ENCODE results near the gene NR2C2. TPM values are rescaled to one million over a fixed set of nuclear protein-coding genes. Genes with fewer than 3 reads are reported as not detected.
A peak's percentile ranks its signal among the peaks of the same experiment; 100 is the strongest.

Gene NR2C2
- total RNA-seq, 2 experiments from 2014 or later = 35.9 to 62.1 TPM

GRCh38 chr3:15055019-15055557 is 107.7 kb downstream of the NR2C2 start:
- H3K79me2 ChIP-seq (ENCODE audit: insufficient read depth, low read depth, low read length) = peaks cover 83% of the 10 kb centered on the region
- peak overlapping the region; percentile 42 for H3K4me3 ChIP-seq (ENCODE audit: low read depth, low read length, poor library complexity, severe bottlenecking)
- ChIA-PET POLR2A (no interaction called here), CTCF (ENCODE audit: unreplicated experiment) (interaction anchor here (0.6 kb wide), 1 partner anchor 8 kb away, joined by 3 read pairs; no protein-coding TSS in a partner anchor)
- H3K36me3 ChIP-seq (ENCODE audit: insufficient read depth, low read length) = peaks cover 89% of the 10 kb centered on the region
- no TSS peak for BruUV-seq (replicated peaks)
- no peak for TF ChIP-seq EZH2phosphoT487 (IDR thresholded peaks at IDR 0.05; ENCODE audit: borderline replicate concordance, low read depth, low read length)
- no peak for TF ChIP-seq CTCF (conservative IDR thresholded peaks at IDR 0.05; ENCODE audit: low read length)
- peak overlapping the region; percentile 66 for H3K4me2 ChIP-seq (ENCODE audit: low read length)
- H4K20me1 ChIP-seq (ENCODE audit: insufficient read depth, low read length) = peaks cover 12% of the 10 kb centered on the region; the same call in 1 of the 2 replicates
- peaks cover 70% of the 10 kb centered on the region for H3K4me1 ChIP-seq (ENCODE audit: insufficient read depth, low read length, poor library complexity, severe bottlenecking)
- peak; percentile 29 for DNase-seq (ENCODE audit: low spot score)
- H3K27ac ChIP-seq (ENCODE audit: low read depth, low read length, poor library complexity, severe bottlenecking) = peak overlapping the region; percentile 64
- no peaks in the 10 kb centered on the region for H3K9me2 ChIP-seq (ENCODE audit: insufficient read depth, low read length)
- no peak overlapping the region for H2AFZ ChIP-seq (ENCODE audit: low read length)
- intact Hi-C loops (cut with micrococcal nuclease; ENCODE audit: unreplicated experiment) = loop anchor here (10.0 kb wide), 1 partner anchor 370 kb away; no protein-coding TSS in a partner anchor
- no peaks in the 10 kb centered on the region for H3K9me3 ChIP-seq (ENCODE audit: low read length)

DNA sequence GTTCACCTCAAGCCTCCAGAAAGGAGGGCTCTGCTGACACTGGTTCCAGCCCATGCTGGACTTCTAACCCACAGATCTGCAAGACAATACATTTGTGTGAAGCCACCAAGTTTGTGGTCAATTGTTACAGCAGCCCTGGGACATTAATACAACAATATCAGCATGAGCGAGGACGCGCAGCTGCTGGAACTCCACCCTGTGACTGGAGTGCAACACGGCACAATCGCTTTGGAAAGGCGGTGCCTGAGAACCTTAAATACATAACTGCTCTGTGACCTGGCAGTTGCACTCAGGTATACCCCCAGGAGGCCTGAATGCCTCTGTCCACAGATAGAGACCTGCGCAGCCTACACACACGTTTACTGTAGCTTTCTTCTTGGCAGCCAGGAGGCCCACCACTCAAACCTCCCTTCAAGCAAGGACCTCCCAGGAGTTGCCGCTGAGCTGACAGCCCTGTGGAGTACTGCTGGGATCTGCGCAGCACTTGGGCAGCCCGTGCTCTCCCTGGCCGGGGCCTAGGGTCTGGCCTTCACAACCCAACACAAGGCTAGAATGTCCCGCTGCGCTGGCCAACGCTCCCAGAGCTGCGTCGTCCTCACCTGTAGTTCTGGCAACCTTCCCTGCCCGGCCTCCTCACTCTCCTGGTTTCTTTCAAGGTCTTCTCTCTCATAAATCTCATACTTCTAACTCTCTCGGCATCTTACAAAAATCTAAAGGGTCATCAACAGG is 109.5 kb downstream of the NR2C2 start:
- no peaks in the 10 kb centered on the region for H3K9me2 ChIP-seq (ENCODE audit: insufficient read depth, low read length)
- H3K79me2 ChIP-seq (ENCODE audit: insufficient read depth, low read depth, low read length) = peaks cover 82% of the 10 kb centered on the region
- TF ChIP-seq EZH2phosphoT487 (IDR thresholded peaks at IDR 0.05; ENCODE audit: borderline replicate concordance, low read depth, low read length) = no peak
- no peak for TF ChIP-seq CTCF (conservative IDR thresholded peaks at IDR 0.05; ENCODE audit: low read length)
- H3K4me3 ChIP-seq (ENCODE audit: low read depth, low read length, poor library complexity, severe bottlenecking) = peak overlapping the region; percentile 47
- peaks cover 52% of the 10 kb centered on the region for H3K4me1 ChIP-seq (ENCODE audit: insufficient read depth, low read length, poor library complexity, severe bottlenecking)
- no peaks in the 10 kb centered on the region for H3K9me3 ChIP-seq (ENCODE audit: low read length)
- peak overlapping the region; percentile 64 for H3K27ac ChIP-seq (ENCODE audit: low read depth, low read length, poor library complexity, severe bottlenecking)
- intact Hi-C loops (cut with micrococcal nuclease; ENCODE audit: unreplicated experiment) = loop anchor here (10.0 kb wide), 1 partner anchor 372 kb away; no protein-coding TSS in a partner anchor
- H3K4me2 ChIP-seq (ENCODE audit: low read length) = peak overlapping the region; percentile 66
- DNase-seq (ENCODE audit: low spot score) = no peak
- H3K36me3 ChIP-seq (ENCODE audit: insufficient read depth, low read length) = peaks cover 88% of the 10 kb centered on the region
- H4K20me1 ChIP-seq (ENCODE audit: insufficient read depth, low read length) = peaks cover 8% of the 10 kb centered on the region; the same call in 1 of the 2 replicates
- POLR2A ChIA-PET = no interaction called here
- no TSS peak for BruUV-seq (replicated peaks)
- CTCF ChIA-PET (ENCODE audit: unreplicated experiment) = no interaction called here
- H2AFZ ChIP-seq (ENCODE audit: low read length) = no peak overlapping the region

DNA sequence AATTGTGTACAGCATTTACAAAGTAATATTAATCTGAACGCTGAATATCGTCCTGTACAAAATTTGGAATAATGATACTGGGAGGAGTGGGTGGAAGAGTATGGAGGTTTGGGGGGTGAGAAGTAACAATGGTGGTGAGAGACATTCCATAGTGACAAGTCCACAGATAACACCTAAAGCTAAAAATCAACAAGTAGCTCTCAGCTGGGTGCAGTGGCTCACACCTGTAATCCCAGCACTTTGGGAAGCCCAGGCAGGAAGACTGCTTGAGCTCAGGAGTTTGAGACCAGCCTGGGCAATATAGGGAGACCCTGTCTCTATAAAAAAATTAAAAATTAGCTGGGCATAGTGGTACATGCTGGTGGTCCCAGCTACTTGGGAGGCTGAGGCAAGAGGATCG is 112.6 kb downstream of the NR2C2 start:
- H3K4me2 ChIP-seq (ENCODE audit: low read length) = no peak overlapping the region
- no peaks in the 10 kb centered on the region for H3K9me2 ChIP-seq (ENCODE audit: insufficient read depth, low read length)
- BruUV-seq (replicated peaks) = no TSS peak
- intact Hi-C loops (cut with micrococcal nuclease; ENCODE audit: unreplicated experiment) = no loop called here
- H3K9me3 ChIP-seq (ENCODE audit: low read length) = no peaks in the 10 kb centered on the region
- H3K4me3 ChIP-seq (ENCODE audit: low read depth, low read length, poor library complexity, severe bottlenecking) = no peak overlapping the region
- H3K27ac ChIP-seq (ENCODE audit: low read depth, low read length, poor library complexity, severe bottlenecking) = no peak overlapping the region
- H4K20me1 ChIP-seq (ENCODE audit: insufficient read depth, low read length) = 0 out of 2 replicates have a peak, but pooled peaks cover 5% of the 10 kb centered on the region
- ChIA-PET CTCF (ENCODE audit: unreplicated experiment) (no interaction called here), POLR2A (interaction anchor here (0.7 to 1.8 kb wide), 4 partner anchors 9 to 828 kb away, joined by 3 to 6 read pairs (median 5); no protein-coding TSS in a partner anchor)
- H3K36me3 ChIP-seq (ENCODE audit: insufficient read depth, low read length) = peaks cover 75% of the 10 kb centered on the region
- H2AFZ ChIP-seq (ENCODE audit: low read length) = no peak overlapping the region
- DNase-seq (ENCODE audit: low spot score) = no peak
- H3K79me2 ChIP-seq (ENCODE audit: insufficient read depth, low read depth, low read length) = peaks cover 73% of the 10 kb centered on the region
- no peak for TF ChIP-seq EZH2phosphoT487 (IDR thresholded peaks at IDR 0.05; ENCODE audit: borderline replicate concordance, low read depth, low read length)
- TF ChIP-seq CTCF (conservative IDR thresholded peaks at IDR 0.05; ENCODE audit: low read length) = no peak
- H3K4me1 ChIP-seq (ENCODE audit: insufficient read depth, low read length, poor library complexity, severe bottlenecking) = peaks cover 31% of the 10 kb centered on the region

Measured in OCI-LY7 (cell line).